Testis (tissue), 2 donors: ENCODE measurements around the gene FARP1.

Experiments
- CTCF ChIP-seq, 3 experiments: fragments of 450-650 bp in 2 of 3; fragments of 200-600 bp in 1 of 3; sonication (generic) in 1 of 3; IDR thresholded peaks; one replicate each; pipeline ENCODE4 v1.5.1; 2016 to 2019; ENCODE audit warnings: antibody characterized with exemption in 3 of 3, mild to moderate bottlenecking in 2 of 3, moderate library complexity in 1 of 3
- POLR2A ChIP-seq: fragments of 450-650 bp; IDR thresholded peaks from one replicate; pipeline ENCODE4 v1.6.1; 2017; ENCODE audit warnings: antibody characterized with exemption, mild to moderate bottlenecking, moderate library complexity

GRCh38 chr13:98389319-98389718, 246.4 kb downstream of the FARP1 start:
- TF ChIP-seq CTCF (IDR thresholded peaks at IDR 0.05) (no peak), POLR2A (no peak)
